Brain microvascular endothelial cell (primary cell): ENCODE results near the gene SLC10A7.

Experiments
- DNase-seq: peaks from one replicate; pipeline ENCODE4 v3.0.0-alpha.2; 2020
- H3K27ac ChIP-seq: fragments of 250-450 bp; sonication (Bioruptor Pico); 2 replicates; pipeline ENCODE4 v1.5.1; 2020; ENCODE audit warnings: mild to moderate bottlenecking, moderate library complexity
- H3K27me3 ChIP-seq: fragments of 250-450 bp; sonication (Bioruptor Pico); replicated peaks from 2 replicates; pipeline ENCODE4 v1.5.1; 2020; ENCODE audit warnings: mild to moderate bottlenecking
- H3K36me3 ChIP-seq: fragments of 250-450 bp; sonication (Bioruptor Pico); replicated peaks from 2 replicates; pipeline ENCODE4 v1.5.1; 2020; ENCODE audit warnings: mild to moderate bottlenecking
- H3K4me3 ChIP-seq: 2 replicates; pipeline ENCODE4 v1.5.1; 2011; ENCODE audit warnings: low read depth, mild to moderate bottlenecking, control low read depth, low read length, moderate library complexity
- in situ Hi-C: cut with HindIII; loops from 2 replicates; pipeline ENCODE4 v1.10.0; 2017; ENCODE audit warnings: low sequenced_read_pairs, low pct_ligation_motif_present
- TF ChIP-seq, protein P1 (sequence below): IDR thresholded peaks from 2 replicates; pipeline ENCODE4 v1.5.1; 2011; ENCODE audit warnings: low read depth, mild to moderate bottlenecking, moderate library complexity, low read length, control low read depth, inconsistent platforms; ENCODE audit errors: missing control alignments

SLC10A7 gene

DNA sequence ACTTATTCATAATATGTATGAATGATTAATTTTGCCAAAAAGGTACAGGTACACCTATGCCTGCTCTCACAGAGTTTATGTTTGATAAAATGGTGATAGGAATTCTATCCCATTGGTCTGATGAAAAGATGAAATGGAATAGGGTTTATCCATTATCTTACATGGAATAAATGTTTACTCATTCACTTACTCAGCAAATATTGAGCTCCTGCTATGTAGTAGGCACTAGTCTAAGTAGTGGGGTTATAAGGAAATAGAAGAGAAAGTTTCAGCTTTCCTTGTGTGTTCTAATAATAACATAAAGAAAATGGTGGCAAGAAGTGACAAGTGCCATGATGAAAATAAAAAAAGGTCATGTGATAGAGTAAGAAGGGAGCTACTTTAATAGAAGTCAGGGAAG, 12.4 kb upstream of the SLC10A7 start:
- Histone ChIP-seq H3K27me3 (no peaks in the 10 kb centered on the region), H3K27ac (no peak overlapping the region), H3K4me3 (no peak overlapping the region), H3K36me3 (no peaks in the 10 kb centered on the region)
- in situ Hi-C loops: no loop called here
- TF ChIP-seq, protein P1, sequence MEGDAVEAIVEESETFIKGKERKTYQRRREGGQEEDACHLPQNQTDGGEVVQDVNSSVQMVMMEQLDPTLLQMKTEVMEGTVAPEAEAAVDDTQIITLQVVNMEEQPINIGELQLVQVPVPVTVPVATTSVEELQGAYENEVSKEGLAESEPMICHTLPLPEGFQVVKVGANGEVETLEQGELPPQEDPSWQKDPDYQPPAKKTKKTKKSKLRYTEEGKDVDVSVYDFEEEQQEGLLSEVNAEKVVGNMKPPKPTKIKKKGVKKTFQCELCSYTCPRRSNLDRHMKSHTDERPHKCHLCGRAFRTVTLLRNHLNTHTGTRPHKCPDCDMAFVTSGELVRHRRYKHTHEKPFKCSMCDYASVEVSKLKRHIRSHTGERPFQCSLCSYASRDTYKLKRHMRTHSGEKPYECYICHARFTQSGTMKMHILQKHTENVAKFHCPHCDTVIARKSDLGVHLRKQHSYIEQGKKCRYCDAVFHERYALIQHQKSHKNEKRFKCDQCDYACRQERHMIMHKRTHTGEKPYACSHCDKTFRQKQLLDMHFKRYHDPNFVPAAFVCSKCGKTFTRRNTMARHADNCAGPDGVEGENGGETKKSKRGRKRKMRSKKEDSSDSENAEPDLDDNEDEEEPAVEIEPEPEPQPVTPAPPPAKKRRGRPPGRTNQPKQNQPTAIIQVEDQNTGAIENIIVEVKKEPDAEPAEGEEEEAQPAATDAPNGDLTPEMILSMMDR: no peak
- DNase-seq: no peak

DNA sequence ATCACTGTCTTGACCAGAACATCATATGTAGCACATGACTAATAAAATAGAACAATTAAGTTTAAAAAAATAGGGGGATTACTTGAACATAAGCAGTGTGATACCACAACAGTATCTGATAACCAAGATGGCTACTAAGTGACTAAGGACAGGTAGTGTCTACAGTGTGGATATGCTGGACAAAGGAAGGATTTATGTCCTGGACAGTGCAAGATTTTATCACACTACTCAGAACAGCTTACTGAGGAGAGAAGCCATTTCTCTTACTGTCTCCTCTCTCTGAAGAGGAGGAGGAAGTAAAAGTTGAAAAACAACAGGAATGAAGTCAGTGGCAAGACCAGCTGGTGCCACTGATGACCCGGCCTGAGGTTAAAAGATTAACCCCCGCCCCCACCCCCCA, 4.0 kb upstream of the SLC10A7 start:
- in situ Hi-C loops: no loop called here
- TF ChIP-seq, protein P1: no peak

DNA sequence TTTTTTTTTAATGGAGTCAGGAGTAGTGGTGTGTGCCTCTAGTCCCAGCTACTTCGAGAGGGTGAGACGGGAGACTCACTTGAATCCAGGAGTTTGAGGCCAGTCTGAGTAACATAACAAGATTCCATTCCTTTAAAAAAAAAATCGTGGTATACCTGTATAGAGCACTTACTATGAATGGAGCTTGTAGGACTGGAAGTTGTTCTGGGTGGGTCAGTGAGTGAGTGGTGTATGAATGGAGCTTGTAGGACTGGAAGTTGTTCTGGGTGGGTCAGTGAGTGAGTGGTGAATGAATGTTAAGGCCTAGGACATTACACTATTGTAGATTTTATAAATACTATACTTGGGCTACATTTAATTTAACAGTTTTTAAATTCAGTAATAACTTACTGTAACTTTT, 2.9 kb upstream of the SLC10A7 start:
- H3K27ac ChIP-seq: no peak overlapping the region
- TF ChIP-seq, protein P1: no peak
- no peaks in the 10 kb centered on the region for H3K27me3 ChIP-seq
- DNase-seq: no peak
- no peak overlapping the region for H3K4me3 ChIP-seq
- no peaks in the 10 kb centered on the region for H3K36me3 ChIP-seq
- in situ Hi-C loops: no loop called here

More for the DNA sequence above, 4.0 kb upstream of the SLC10A7 start:
- H3K4me3 ChIP-seq: no peak overlapping the region
- H3K27ac ChIP-seq: no peak overlapping the region
- no peak for DNase-seq
- no peaks in the 10 kb centered on the region for H3K27me3 ChIP-seq
- H3K36me3 ChIP-seq: no peaks in the 10 kb centered on the region

DNA sequence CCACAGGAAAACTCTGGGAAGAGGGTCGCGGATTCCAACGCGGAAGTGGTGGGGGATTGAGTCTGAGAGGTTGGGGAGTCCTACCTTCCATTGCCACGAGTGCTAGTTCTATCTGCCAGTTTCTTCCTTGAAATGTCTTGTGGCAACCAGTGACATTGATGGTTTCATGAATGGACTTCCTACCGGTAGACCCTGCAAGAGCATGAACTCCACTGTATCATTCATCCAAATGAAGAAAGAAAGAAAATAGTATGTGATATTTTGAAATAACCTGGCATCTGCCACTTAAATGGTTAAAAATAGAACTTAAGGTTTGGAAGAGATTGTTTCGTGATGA, 1.1 kb upstream of the SLC10A7 start:
- TF ChIP-seq, protein P1: no peak
- Histone ChIP-seq H3K27me3 (no peaks in the 10 kb centered on the region), H3K4me3 (peak overlapping the region; percentile 92), H3K36me3 (no peaks in the 10 kb centered on the region), H3K27ac (peak overlapping the region; percentile 84)
- in situ Hi-C loops: no loop called here
- no peak for DNase-seq

DNA sequence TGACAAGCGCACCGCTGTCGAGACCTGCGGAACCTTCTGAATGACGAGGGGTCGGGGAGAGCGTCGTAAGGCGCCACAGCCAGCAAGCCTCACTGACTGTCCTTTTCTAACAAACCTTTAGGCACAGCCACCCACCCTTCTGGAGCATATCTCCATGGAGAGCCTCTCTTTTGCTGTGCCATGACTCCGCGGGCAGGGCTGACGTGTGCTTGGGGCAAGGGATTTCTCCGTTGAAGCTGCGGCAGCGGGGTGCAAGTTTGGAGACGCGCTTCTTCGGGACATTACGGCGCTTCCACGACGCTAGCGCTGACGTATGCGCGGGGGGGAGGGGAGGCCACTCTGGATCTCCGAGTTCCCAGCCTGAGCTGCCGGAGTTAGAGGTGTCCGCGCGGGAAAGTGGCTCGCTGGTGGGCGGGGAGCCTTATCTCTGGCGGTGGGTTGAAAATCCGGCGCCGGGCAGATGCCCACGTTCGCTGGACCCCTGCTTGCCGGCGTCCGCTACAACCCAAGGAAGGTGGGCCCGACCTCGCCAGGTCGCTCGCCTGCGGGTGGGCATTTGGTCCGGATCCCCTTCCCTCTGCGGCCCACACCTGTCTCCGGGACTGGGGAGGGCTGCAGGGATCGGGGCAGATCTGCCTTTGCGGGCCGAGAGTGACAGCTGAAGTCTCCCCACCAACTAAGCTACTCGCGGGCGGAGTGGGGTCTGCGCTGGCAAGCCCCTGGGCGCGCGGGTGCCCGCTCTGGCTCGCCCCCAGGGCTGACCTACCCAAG, 543 bp upstream of the SLC10A7 start:
- in situ Hi-C loops: no loop called here
- Histone ChIP-seq H3K36me3 (no peaks in the 10 kb centered on the region), H3K27ac (peak overlapping the region; percentile 84), H3K4me3 (peak overlapping the region; percentile 92), H3K27me3 (no peaks in the 10 kb centered on the region)
- peak; percentile 83 for DNase-seq
- TF ChIP-seq, protein P1: no peak
